ENCODE data around the gene EXOC6B. TPM values are rescaled to one million over a fixed set of nuclear protein-coding genes. Genes with fewer than 3 reads are reported as not detected.

EXOC6B gene
- total RNA-seq, 1 experiment from 2014 or later: 33.7 TPM

DNA sequence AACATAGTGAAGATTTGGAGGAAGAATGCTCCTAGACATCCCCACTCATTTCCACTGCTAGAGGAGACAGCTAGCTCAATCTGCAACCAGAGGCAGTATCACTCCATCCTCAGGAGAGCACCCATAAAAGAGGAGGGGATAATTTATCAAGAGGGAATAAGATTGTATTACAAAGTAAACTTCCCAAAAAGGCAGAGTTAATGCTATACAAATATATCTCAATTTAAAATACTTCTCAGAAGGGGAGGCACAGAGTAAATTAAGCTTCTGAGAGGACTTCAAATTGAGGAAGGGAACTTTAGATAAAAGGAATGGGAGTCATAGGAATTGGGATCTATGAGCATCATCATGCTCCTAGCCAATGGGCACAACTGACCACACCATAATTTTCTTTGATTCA, 29.1 kb downstream of the EXOC6B start (continued):
- no peak for TF ChIP-seq ZSCAN18 (CRISPR knock-in tag; IDR thresholded peaks at IDR 0.05)
- TF ChIP-seq, protein P1, sequence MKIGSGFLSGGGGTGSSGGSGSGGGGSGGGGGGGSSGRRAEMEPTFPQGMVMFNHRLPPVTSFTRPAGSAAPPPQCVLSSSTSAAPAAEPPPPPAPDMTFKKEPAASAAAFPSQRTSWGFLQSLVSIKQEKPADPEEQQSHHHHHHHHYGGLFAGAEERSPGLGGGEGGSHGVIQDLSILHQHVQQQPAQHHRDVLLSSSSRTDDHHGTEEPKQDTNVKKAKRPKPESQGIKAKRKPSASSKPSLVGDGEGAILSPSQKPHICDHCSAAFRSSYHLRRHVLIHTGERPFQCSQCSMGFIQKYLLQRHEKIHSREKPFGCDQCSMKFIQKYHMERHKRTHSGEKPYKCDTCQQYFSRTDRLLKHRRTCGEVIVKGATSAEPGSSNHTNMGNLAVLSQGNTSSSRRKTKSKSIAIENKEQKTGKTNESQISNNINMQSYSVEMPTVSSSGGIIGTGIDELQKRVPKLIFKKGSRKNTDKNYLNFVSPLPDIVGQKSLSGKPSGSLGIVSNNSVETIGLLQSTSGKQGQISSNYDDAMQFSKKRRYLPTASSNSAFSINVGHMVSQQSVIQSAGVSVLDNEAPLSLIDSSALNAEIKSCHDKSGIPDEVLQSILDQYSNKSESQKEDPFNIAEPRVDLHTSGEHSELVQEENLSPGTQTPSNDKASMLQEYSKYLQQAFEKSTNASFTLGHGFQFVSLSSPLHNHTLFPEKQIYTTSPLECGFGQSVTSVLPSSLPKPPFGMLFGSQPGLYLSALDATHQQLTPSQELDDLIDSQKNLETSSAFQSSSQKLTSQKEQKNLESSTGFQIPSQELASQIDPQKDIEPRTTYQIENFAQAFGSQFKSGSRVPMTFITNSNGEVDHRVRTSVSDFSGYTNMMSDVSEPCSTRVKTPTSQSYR (CRISPR knock-in tag; IDR thresholded peaks at IDR 0.05): no peak
- no peak for TF ChIP-seq ZNF396 (CRISPR knock-in tag; IDR thresholded peaks at IDR 0.05; ENCODE audit: borderline replicate concordance)
- TF ChIP-seq, protein P2, sequence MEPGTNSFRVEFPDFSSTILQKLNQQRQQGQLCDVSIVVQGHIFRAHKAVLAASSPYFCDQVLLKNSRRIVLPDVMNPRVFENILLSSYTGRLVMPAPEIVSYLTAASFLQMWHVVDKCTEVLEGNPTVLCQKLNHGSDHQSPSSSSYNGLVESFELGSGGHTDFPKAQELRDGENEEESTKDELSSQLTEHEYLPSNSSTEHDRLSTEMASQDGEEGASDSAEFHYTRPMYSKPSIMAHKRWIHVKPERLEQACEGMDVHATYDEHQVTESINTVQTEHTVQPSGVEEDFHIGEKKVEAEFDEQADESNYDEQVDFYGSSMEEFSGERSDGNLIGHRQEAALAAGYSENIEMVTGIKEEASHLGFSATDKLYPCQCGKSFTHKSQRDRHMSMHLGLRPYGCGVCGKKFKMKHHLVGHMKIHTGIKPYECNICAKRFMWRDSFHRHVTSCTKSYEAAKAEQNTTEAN (CRISPR knock-in tag; IDR thresholded peaks at IDR 0.05): no peak
- TF ChIP-seq CBFB (CRISPR knock-in tag; IDR thresholded peaks at IDR 0.05; ENCODE audit: low read depth): no peak

- ATAC-seq (no peak), DNase-seq (ENCODE audit: low spot score) (no peak)
- Mint-ChIP-seq H3K4me3 (no peak overlapping the region), H3K9me3 (no peaks in the 10 kb centered on the region), H3K27ac (no peak overlapping the region), H3K36me3 (no peaks in the 10 kb centered on the region), H3K27me3 (ENCODE audit: low read depth) (no peaks in the 10 kb centered on the region), H3K4me1 (peaks cover 6% of the 10 kb centered on the region)
- ChIA-PET POLR2A (no interaction called here), CTCF (interaction anchor here (1.8 kb wide), 1 partner anchor 68 kb away, joined by 15 read pairs; no protein-coding TSS in a partner anchor)
- no peak for TF ChIP-seq ATF2 (CRISPR knock-in tag; IDR thresholded peaks at IDR 0.05; ENCODE audit: borderline replicate concordance, low read depth)
- no peak for TF ChIP-seq ZNF532 (CRISPR knock-in tag; IDR thresholded peaks at IDR 0.05; ENCODE audit: borderline replicate concordance)
- TF ChIP-seq PRRX2 (CRISPR knock-in tag; IDR thresholded peaks at IDR 0.05): no peak
- no peak for TF ChIP-seq NR3C1 (CRISPR knock-in tag; conservative IDR thresholded peaks at IDR 0.05; ENCODE audit: low read depth)
- TF ChIP-seq EMX1 (CRISPR knock-in tag; IDR thresholded peaks at IDR 0.05): no peak
- TF ChIP-seq ZNF219 (CRISPR knock-in tag; IDR thresholded peaks at IDR 0.05; ENCODE audit: borderline replicate concordance): no peak
- TF ChIP-seq, protein P3, sequence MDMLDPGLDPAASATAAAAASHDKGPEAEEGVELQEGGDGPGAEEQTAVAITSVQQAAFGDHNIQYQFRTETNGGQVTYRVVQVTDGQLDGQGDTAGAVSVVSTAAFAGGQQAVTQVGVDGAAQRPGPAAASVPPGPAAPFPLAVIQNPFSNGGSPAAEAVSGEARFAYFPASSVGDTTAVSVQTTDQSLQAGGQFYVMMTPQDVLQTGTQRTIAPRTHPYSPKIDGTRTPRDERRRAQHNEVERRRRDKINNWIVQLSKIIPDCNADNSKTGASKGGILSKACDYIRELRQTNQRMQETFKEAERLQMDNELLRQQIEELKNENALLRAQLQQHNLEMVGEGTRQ (CRISPR knock-in tag; IDR thresholded peaks at IDR 0.05): no peak
Measured at GRCh38 chr2:72794572-72794971, 31.3 kb downstream of the EXOC6B start.
